GM21528 (cell line): Measurements from ENCODE around the gene ANKRD24.
"Not testable (repeated sequence)": the region's sequence is repeated elsewhere in the genome, so short reads cannot be mapped to it uniquely, and the experiment has no call there.

ENCODE experiments used
- ATAC-seq: cut with Tn5 transposase; IDR thresholded peaks from one replicate; pipeline ENCODE4 v1.9.1; 2021; ENCODE audit warnings: mild to moderate bottlenecking, moderate library complexity; ENCODE audit not compliant: unreplicated experiment, low FRiP score

The ANKRD24 gene

GRCh38 chr19:4172861-4173473 is 9.5 kb upstream of the ANKRD24 start:
- ATAC-seq = no peak

- ATAC-seq = no peak
Observed at GRCh38 chr19:4173479-4174212, 8.8 kb upstream of the ANKRD24 start.

- ATAC-seq = no peak
Observed at GRCh38 chr19:4174213-4174894, 8.1 kb upstream of the ANKRD24 start.

GRCh38 chr19:4174895-4175668 is 7.4 kb upstream of the ANKRD24 start:
- no peak for ATAC-seq

- no peak for ATAC-seq
Observed at GRCh38 chr19:4175669-4175931, 6.9 kb upstream of the ANKRD24 start.

- no peak for ATAC-seq
Observed at GRCh38 chr19:4177146-4177545, 5.3 kb upstream of the ANKRD24 start.

- ATAC-seq = no peak
Observed at GRCh38 chr19:4178990-4179389, 3.5 kb upstream of the ANKRD24 start.

GRCh38 chr19:4181053-4181508 is 1.4 kb upstream of the ANKRD24 start:
- no peak for ATAC-seq

GRCh38 chr19:4183967-4184717 is 1.7 kb downstream of the ANKRD24 start:
- no peak for ATAC-seq

- no peak for ATAC-seq
Observed at GRCh38 chr19:4184718-4185352, 2.3 kb downstream of the ANKRD24 start.

- ATAC-seq = no peak
Observed at GRCh38 chr19:4185413-4186086, 3.1 kb downstream of the ANKRD24 start.

- no peak for ATAC-seq
Observed at GRCh38 chr19:4186087-4186993, 3.9 kb downstream of the ANKRD24 start.

- no peak for ATAC-seq
Observed at GRCh38 chr19:4187313-4188122, 5.0 kb downstream of the ANKRD24 start.

GRCh38 chr19:4189641-4190040 is 7.2 kb downstream of the ANKRD24 start:
- no peak for ATAC-seq

GRCh38 chr19:4192537-4192936 is 10.0 kb downstream of the ANKRD24 start:
- not testable (repeated sequence) for ATAC-seq

GRCh38 chr19:4194353-4194752 is 11.9 kb downstream of the ANKRD24 start:
- no peak for ATAC-seq

- no peak for ATAC-seq
Observed at GRCh38 chr19:4196009-4196408, 13.5 kb downstream of the ANKRD24 start.
